A549 (cell line): ENCODE data around the gene TTC21A. TPM values are rescaled to one million over a fixed set of nuclear protein-coding genes. Genes with fewer than 3 reads are reported as not detected.
A peak's percentile ranks its signal among the peaks of the same experiment; 100 is the strongest.

Experiments used
- ATAC-seq, 2 experiments: fragments of 200-7000 bp in 1 of 2; fragments of >200 bp in 1 of 2; cut with Nextera tagmentation in 1 of 2; cut with Tn5 transposase in 1 of 2; 3 replicates each; pipeline versions ENCODE4 v1.8.0 to v1.9.1; 2018 to 2020; ENCODE audit warnings: mild to moderate bottlenecking in 1 of 2, moderate library complexity in 1 of 2
- CTCF ChIA-PET: fragments of 300-600 bp; sonication (Branson Sonifier 250); formaldehyde crosslinking; extraction: SDS; loops from one replicate; lab custom pipeline; 2021; ENCODE audit warnings: antibody characterized with exemption, inconsistent platforms; lab: Yijun Ruan, JAX
- POLR2A ChIA-PET: fragments of 350-600 bp; formaldehyde crosslinking; extraction: SDS; loops from one replicate; lab custom pipeline; 2021; ENCODE audit warnings: antibody characterized with exemption, inconsistent platforms; lab: Yijun Ruan, JAX
- DNase-seq, 2 experiments: peaks; one replicate each; pipeline versions ENCODE4 v3.0.0 to v3.0.0-alpha.2; 2011 to 2016; ENCODE audit warnings: low read depth in 1 of 2, low spot score in 1 of 2
- FAIRE-seq: peaks from 2 replicates; lab custom pipeline; 2011; peaks lifted over from hg19 to GRCh38; lab: Jason Lieb, UNC
- H3K27ac ChIP-seq, 2 experiments: fragments of >200 bp; sonication (Bioruptor Twin); formaldehyde crosslinking; 3 replicates each; pipeline ENCODE4 v1.5.1; 2016 to 2017
- H3K4me1 ChIP-seq: fragments of >200 bp; sonication (Bioruptor Twin); formaldehyde crosslinking; 3 replicates; pipeline ENCODE4 v1.6.1; 2016
- H3K4me2 ChIP-seq: fragments of >200 bp; sonication (Bioruptor Twin); formaldehyde crosslinking; 3 replicates; pipeline ENCODE4 v1.6.1; 2016
- H3K4me3 ChIP-seq: fragments of >200 bp; sonication (Bioruptor Twin); formaldehyde crosslinking; 3 replicates; pipeline ENCODE4 v1.5.1; 2016
- H3K9me3 ChIP-seq: fragments of >200 bp; sonication (Bioruptor Twin); formaldehyde crosslinking; 3 replicates; pipeline ENCODE4 v1.6.1; 2016
- EHF ChIP-seq: fragments of 250-450 bp; sonication (Bioruptor Pico); IDR thresholded peaks from 2 replicates; pipeline ENCODE4 v1.5.0; 2020; ENCODE audit warnings: mild to moderate bottlenecking
- EP300 ChIP-seq, 2 experiments: fragments of >200 bp; sonication (Bioruptor Twin); formaldehyde crosslinking; IDR thresholded peaks; 2 replicates in 1 of 2; 3 replicates in 1 of 2; pipeline ENCODE4 v1.6.1; 2016 to 2017
- FOSL2 ChIP-seq, 2 experiments: fragments of 450-650 bp in 1 of 2; fragments of >200 bp in 1 of 2; sonication (Bioruptor Twin) in 1 of 2; formaldehyde crosslinking; IDR thresholded peaks; 2 replicates each; pipeline versions ENCODE4 v1.5.0 to v1.6.1; 2016 to 2020; ENCODE audit warnings: mild to moderate bottlenecking in 1 of 2, moderate library complexity in 1 of 2
- HOXB13 ChIP-seq: fragments of 250-450 bp; sonication (Bioruptor Pico); IDR thresholded peaks from 2 replicates; pipeline ENCODE4 v1.5.0; 2020; ENCODE audit warnings: low read depth, mild to moderate bottlenecking, moderate library complexity
- HOXB5 ChIP-seq: fragments of 250-450 bp; sonication (Bioruptor Pico); IDR thresholded peaks from 2 replicates; pipeline ENCODE4 v1.5.0; 2020; ENCODE audit warnings: mild to moderate bottlenecking, moderate library complexity
- JUN ChIP-seq, 2 experiments: fragments of >200 bp; sonication (Bioruptor Twin); formaldehyde crosslinking; IDR thresholded peaks; 2 replicates in 1 of 2; 3 replicates in 1 of 2; pipeline ENCODE4 v1.6.1; 2016 to 2017
- KDM1A ChIP-seq: fragments of 200-600 bp; sonication (generic); IDR thresholded peaks from 2 replicates; pipeline ENCODE4 v1.6.1; 2016; ENCODE audit warnings: low read depth, mild to moderate bottlenecking
- PHF8 ChIP-seq: fragments of 200-600 bp; sonication (generic); IDR thresholded peaks from 2 replicates; pipeline ENCODE4 v1.6.1; 2016; ENCODE audit warnings: low read depth, mild to moderate bottlenecking, antibody characterized with exemption, moderate library complexity, borderline replicate concordance
- POLR2AphosphoS2 ChIP-seq: conservative IDR thresholded peaks from 2 replicates; pipeline ENCODE4 v1.6.1; 2012; ENCODE audit warnings: low read length, improper control_type of control experiment, inconsistent platforms
- RAD21 ChIP-seq, 2 experiments: fragments of >200 bp in 1 of 2; sonication (Bioruptor Twin) in 1 of 2; formaldehyde crosslinking in 1 of 2; IDR thresholded peaks in 1 of 2; conservative IDR thresholded peaks in 1 of 2; 2 replicates in 1 of 2; 3 replicates in 1 of 2; pipeline ENCODE4 v1.6.1; 2012 to 2018; ENCODE audit warnings: inconsistent platforms in 1 of 2
- SMC3 ChIP-seq: fragments of >200 bp; sonication (Bioruptor Twin); formaldehyde crosslinking; IDR thresholded peaks from 3 replicates; pipeline ENCODE4 v1.6.1; 2018; ENCODE audit warnings: inconsistent platforms
- SREBF2 ChIP-seq: fragments of 450-650 bp; IDR thresholded peaks from 2 replicates; pipeline ENCODE4 v1.6.1; 2014; ENCODE audit warnings: mild to moderate bottlenecking, moderate library complexity
- ZC3H11A ChIP-seq: fragments of 450-650 bp; IDR thresholded peaks from 2 replicates; pipeline ENCODE4 v1.6.1; 2014; ENCODE audit warnings: antibody characterized with exemption, mild to moderate bottlenecking
- ZFP36 ChIP-seq: fragments of 450-650 bp; IDR thresholded peaks from 2 replicates; pipeline ENCODE4 v1.6.1; 2014; ENCODE audit warnings: borderline replicate concordance; ENCODE audit not compliant: partially characterized antibody
- WGBS: methylation state at CpG from one replicate; pipeline ENCODE4 v1.1.6; 2017; ENCODE audit errors: missing lambda C conversion rate; 5-methylcytosine and 5-hydroxymethylcytosine counted together
- polyA plus RNA-seq, 4 experiments: library from polyadenylated mRNA; depleted of rRNA in 3 of 4; stranded (reverse); fragments of >200 nt; fragmentation: RNase III in 1 of 4; extraction: RNeasy Plus Mini Kit Qiagen cat#74134 plus additional on column Dnase treatment in 1 of 4; gene quantifications; 2 replicates in 3 of 4; 3 replicates in 1 of 4; pipeline ENCODE4 v1.2.3, GENCODE V29; 2011 to 2017
- TF ChIP-seq, protein P1 (sequence below): fragments of 250-450 bp; sonication (Bioruptor Pico); IDR thresholded peaks from 2 replicates; pipeline ENCODE4 v1.5.0; 2020; ENCODE audit warnings: low read depth, mild to moderate bottlenecking, moderate library complexity
- TF ChIP-seq, protein P2 (sequence below): fragments of 150-350 bp; IDR thresholded peaks from 2 replicates; pipeline ENCODE4 v1.6.1; 2014; ENCODE audit warnings: low read depth, mild to moderate bottlenecking, low read length
- TF ChIP-seq, protein P3 (sequence below): fragments of >200 bp; sonication (Bioruptor Twin); formaldehyde crosslinking; IDR thresholded peaks from 3 replicates; pipeline ENCODE4 v1.5.1; 2016
- TF ChIP-seq, protein P4 (sequence below): IDR thresholded peaks from 2 replicates; pipeline ENCODE4 v1.6.1; 2012
- TF ChIP-seq, protein P5 (sequence below): fragments of >200 bp; sonication (Bioruptor Twin); formaldehyde crosslinking; IDR thresholded peaks from 3 replicates; pipeline ENCODE4 v1.6.1; 2016
- TF ChIP-seq, protein P6 (sequence below): fragments of 200-600 bp; sonication (generic); IDR thresholded peaks from 2 replicates; pipeline ENCODE4 v1.6.1; 2016; ENCODE audit warnings: antibody characterized with exemption, mild to moderate bottlenecking, moderate library complexity

TTC21A gene
- polyA plus RNA-seq, 2 of the 4 experiments (the other 2 are of a cell fraction): 1.1 to 1.4 TPM

DNA sequence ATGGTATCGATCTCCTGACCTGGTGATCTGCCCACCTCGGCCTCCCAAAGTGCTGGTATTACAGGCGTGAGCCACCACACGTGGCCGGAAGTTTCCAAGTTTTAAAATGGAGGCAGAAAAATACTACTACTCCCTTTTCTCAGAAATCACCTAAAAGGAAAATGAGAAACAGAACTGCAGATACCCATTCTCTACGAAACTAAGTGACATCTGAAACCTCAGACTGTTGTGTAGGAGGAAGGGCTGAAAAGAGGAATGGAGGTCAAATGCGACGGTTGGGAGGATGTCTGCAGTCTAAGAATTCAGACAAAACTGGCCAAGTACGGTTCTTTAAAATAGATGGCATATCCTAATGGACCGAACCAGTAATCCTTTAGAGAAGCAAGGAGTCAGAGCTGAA, 31.6 kb upstream of the TTC21A start:
- Histone ChIP-seq H3K4me1 (no peaks in the 10 kb centered on the region), H3K4me3 (no peak overlapping the region), H3K27ac (no peak overlapping the region), H3K9me3 (no peaks in the 10 kb centered on the region), H3K4me2 (no peak overlapping the region)
- no peak for DNase-seq
- 94% methylated on average over 10 of the region's 10 CpGs for WGBS
- CTCF ChIA-PET: interaction anchor here (0.8 to 2.0 kb wide), 2 partner anchors 21 to 50 kb away, joined by 3 to 6 read pairs; no protein-coding TSS in a partner anchor
- POLR2A ChIA-PET: no interaction called here
- ATAC-seq: no peak
- TF ChIP-seq, protein P1, sequence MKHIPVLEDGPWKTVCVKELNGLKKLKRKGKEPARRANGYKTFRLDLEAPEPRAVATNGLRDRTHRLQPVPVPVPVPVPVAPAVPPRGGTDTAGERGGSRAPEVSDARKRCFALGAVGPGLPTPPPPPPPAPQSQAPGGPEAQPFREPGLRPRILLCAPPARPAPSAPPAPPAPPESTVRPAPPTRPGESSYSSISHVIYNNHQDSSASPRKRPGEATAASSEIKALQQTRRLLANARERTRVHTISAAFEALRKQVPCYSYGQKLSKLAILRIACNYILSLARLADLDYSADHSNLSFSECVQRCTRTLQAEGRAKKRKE: no peak
- TF ChIP-seq HOXB13 (CRISPR knock-in tag) (no peak), JUN (IDR thresholded peaks at IDR 0.05) (no peak), EP300 (IDR thresholded peaks at IDR 0.05) (no peak), ZC3H11A (no peak), HOXB5 (CRISPR knock-in tag) (no peak), ZFP36 (no peak), KDM1A (no peak), PHF8 (no peak), RAD21 (conservative IDR thresholded peaks at IDR 0.05 in 1 of 2, IDR thresholded peaks at IDR 0.05 in 1 of 2) (no peak), SMC3 (no peak), FOSL2 (IDR thresholded peaks at IDR 0.05) (no peak), FOSL2 (CRISPR knock-in tag; IDR thresholded peaks at IDR 0.05) (no peak)
- TF ChIP-seq, protein P2, sequence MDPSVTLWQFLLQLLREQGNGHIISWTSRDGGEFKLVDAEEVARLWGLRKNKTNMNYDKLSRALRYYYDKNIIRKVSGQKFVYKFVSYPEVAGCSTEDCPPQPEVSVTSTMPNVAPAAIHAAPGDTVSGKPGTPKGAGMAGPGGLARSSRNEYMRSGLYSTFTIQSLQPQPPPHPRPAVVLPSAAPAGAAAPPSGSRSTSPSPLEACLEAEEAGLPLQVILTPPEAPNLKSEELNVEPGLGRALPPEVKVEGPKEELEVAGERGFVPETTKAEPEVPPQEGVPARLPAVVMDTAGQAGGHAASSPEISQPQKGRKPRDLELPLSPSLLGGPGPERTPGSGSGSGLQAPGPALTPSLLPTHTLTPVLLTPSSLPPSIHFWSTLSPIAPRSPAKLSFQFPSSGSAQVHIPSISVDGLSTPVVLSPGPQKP: no peak
- FAIRE-seq: no peak

DNA sequence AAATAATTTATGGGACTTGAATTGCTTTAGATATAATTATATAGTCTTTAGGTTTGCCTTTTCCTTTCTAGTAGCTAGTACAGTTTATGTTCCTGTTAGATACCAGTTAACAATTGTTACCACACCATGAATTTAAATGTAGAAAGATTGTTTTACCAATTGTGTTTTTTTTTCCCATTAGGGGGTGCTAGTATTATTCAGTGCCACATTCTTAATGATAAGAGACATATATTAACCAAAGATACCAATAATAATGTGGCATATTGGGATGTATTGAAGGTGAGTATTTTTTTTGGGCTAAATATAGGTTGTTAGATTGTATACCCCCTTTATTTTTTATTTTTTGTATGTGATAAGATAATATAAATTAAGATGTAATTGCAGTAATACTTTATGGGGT, 27.9 kb upstream of the TTC21A start:
- POLR2A ChIA-PET: no interaction called here
- TF ChIP-seq, protein P3, sequence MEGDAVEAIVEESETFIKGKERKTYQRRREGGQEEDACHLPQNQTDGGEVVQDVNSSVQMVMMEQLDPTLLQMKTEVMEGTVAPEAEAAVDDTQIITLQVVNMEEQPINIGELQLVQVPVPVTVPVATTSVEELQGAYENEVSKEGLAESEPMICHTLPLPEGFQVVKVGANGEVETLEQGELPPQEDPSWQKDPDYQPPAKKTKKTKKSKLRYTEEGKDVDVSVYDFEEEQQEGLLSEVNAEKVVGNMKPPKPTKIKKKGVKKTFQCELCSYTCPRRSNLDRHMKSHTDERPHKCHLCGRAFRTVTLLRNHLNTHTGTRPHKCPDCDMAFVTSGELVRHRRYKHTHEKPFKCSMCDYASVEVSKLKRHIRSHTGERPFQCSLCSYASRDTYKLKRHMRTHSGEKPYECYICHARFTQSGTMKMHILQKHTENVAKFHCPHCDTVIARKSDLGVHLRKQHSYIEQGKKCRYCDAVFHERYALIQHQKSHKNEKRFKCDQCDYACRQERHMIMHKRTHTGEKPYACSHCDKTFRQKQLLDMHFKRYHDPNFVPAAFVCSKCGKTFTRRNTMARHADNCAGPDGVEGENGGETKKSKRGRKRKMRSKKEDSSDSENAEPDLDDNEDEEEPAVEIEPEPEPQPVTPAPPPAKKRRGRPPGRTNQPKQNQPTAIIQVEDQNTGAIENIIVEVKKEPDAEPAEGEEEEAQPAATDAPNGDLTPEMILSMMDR: peak; percentile 12; the same call in 1 of the 3 replicates
- TF ChIP-seq KDM1A: no peak
- TF ChIP-seq, protein P4, sequence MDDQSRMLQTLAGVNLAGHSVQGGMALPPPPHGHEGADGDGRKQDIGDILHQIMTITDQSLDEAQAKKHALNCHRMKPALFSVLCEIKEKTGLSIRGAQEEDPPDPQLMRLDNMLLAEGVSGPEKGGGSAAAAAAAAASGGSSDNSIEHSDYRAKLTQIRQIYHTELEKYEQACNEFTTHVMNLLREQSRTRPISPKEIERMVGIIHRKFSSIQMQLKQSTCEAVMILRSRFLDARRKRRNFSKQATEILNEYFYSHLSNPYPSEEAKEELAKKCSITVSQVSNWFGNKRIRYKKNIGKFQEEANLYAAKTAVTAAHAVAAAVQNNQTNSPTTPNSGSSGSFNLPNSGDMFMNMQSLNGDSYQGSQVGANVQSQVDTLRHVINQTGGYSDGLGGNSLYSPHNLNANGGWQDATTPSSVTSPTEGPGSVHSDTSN: no peak
- TF ChIP-seq RAD21 (conservative IDR thresholded peaks at IDR 0.05 in 1 of 2, IDR thresholded peaks at IDR 0.05 in 1 of 2): peak in 1 of 2 experiments; percentile 20; a peak in 1 of 5 replicates
- TF ChIP-seq, all 56 proteins: peak for 2
- Histone ChIP-seq H3K27ac (no peak overlapping the region), H3K4me3 (no peak overlapping the region), H3K4me2 (no peak overlapping the region), H3K4me1 (no peaks in the 10 kb centered on the region), H3K9me3 (no peaks in the 10 kb centered on the region)
- ATAC-seq (no peak), DNase-seq (no peak), FAIRE-seq (no peak)
- CTCF ChIA-PET: interaction anchor here (1.0 to 2.9 kb wide), 5 partner anchors 11 to 213 kb away, joined by 3 to 22 read pairs (median 7); no protein-coding TSS in a partner anchor

DNA sequence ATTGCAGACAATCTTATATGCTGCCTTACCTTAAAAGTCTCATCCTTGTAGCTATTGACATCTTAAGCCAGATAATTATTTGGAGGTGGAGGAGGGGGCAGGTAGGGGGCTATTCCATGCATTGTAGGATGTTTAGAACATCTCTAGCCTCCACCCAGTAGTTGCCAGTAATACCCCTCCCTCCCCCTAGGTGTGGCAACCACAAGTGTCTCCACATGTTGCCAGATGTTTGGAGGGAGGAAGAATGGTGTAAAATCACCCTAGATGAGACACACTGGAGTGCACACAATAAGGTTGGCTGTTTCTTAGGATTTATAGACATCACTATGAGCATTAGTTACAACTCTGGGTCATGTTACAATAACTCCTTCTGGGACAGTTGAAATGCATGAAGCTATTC, 27.5 kb upstream of the TTC21A start:
- no peak overlapping the region for H3K4me3 ChIP-seq
- ATAC-seq: no peak
- no peak overlapping the region for H3K27ac ChIP-seq
- no peak for DNase-seq
- H3K4me2 ChIP-seq: no peak overlapping the region
- ChIA-PET POLR2A (no interaction called here), CTCF (interaction anchor here (1.3 to 2.9 kb wide), 5 partner anchors 11 to 212 kb away, joined by 3 to 22 read pairs (median 7); no protein-coding TSS in a partner anchor)
- H3K4me1 ChIP-seq: no peaks in the 10 kb centered on the region
- H3K9me3 ChIP-seq: no peaks in the 10 kb centered on the region
- FAIRE-seq: no peak
- TF ChIP-seq SREBF2 (no peak), EHF (CRISPR knock-in tag) (no peak), ZC3H11A (no peak), HOXB5 (CRISPR knock-in tag) (no peak), POLR2AphosphoS2 (no peak)
- TF ChIP-seq, protein P5, sequence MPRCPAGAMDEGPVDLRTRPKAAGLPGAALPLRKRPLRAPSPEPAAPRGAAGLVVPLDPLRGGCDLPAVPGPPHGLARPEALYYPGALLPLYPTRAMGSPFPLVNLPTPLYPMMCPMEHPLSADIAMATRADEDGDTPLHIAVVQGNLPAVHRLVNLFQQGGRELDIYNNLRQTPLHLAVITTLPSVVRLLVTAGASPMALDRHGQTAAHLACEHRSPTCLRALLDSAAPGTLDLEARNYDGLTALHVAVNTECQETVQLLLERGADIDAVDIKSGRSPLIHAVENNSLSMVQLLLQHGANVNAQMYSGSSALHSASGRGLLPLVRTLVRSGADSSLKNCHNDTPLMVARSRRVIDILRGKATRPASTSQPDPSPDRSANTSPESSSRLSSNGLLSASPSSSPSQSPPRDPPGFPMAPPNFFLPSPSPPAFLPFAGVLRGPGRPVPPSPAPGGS: no peak
- TF ChIP-seq, protein P6, sequence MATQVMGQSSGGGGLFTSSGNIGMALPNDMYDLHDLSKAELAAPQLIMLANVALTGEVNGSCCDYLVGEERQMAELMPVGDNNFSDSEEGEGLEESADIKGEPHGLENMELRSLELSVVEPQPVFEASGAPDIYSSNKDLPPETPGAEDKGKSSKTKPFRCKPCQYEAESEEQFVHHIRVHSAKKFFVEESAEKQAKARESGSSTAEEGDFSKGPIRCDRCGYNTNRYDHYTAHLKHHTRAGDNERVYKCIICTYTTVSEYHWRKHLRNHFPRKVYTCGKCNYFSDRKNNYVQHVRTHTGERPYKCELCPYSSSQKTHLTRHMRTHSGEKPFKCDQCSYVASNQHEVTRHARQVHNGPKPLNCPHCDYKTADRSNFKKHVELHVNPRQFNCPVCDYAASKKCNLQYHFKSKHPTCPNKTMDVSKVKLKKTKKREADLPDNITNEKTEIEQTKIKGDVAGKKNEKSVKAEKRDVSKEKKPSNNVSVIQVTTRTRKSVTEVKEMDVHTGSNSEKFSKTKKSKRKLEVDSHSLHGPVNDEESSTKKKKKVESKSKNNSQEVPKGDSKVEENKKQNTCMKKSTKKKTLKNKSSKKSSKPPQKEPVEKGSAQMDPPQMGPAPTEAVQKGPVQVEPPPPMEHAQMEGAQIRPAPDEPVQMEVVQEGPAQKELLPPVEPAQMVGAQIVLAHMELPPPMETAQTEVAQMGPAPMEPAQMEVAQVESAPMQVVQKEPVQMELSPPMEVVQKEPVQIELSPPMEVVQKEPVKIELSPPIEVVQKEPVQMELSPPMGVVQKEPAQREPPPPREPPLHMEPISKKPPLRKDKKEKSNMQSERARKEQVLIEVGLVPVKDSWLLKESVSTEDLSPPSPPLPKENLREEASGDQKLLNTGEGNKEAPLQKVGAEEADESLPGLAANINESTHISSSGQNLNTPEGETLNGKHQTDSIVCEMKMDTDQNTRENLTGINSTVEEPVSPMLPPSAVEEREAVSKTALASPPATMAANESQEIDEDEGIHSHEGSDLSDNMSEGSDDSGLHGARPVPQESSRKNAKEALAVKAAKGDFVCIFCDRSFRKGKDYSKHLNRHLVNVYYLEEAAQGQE: no peak
